ENCODE measurements around the gene GABRR3.

The GABRR3 gene

DNA sequence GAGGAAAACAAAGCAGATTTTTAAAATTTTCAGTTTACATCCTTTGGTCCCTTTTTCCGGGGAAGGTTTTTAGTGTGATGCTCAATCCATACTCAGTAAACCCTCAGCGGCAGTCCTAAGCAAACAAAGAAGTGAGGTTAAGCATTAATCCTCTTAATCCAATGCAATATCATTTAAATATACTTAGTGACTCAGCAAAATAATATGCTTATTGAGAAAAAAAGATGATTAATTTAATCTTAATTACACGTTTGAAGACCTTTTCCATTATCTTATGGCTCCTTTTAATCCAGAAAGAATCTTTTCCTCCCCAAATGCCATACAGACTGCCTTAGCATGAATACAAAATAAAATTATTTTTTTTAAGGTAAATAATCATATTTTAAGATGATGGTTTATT is at the start of gene GABRR3:
Gene GABRR3 (minus strand): TSS at position 108 of the 400 bp plus-strand sequence. CDS start 328 bp downstream, outside the sequence.
- Mint-ChIP-seq H3K27ac (no peak within 1 kb of the TSS), H3K9me3 (no peaks in the 10 kb centered on the region), H3K4me1 (no peaks in the 10 kb centered on the region), H3K36me3 (ENCODE audit: low read depth) (no peaks in the 10 kb centered on the region), H3K27me3 (ENCODE audit: low read depth) (peaks cover 16% of the 10 kb centered on the region), H3K4me3 (no peak within 1 kb of the TSS)
- TF ChIP-seq, protein P1, sequence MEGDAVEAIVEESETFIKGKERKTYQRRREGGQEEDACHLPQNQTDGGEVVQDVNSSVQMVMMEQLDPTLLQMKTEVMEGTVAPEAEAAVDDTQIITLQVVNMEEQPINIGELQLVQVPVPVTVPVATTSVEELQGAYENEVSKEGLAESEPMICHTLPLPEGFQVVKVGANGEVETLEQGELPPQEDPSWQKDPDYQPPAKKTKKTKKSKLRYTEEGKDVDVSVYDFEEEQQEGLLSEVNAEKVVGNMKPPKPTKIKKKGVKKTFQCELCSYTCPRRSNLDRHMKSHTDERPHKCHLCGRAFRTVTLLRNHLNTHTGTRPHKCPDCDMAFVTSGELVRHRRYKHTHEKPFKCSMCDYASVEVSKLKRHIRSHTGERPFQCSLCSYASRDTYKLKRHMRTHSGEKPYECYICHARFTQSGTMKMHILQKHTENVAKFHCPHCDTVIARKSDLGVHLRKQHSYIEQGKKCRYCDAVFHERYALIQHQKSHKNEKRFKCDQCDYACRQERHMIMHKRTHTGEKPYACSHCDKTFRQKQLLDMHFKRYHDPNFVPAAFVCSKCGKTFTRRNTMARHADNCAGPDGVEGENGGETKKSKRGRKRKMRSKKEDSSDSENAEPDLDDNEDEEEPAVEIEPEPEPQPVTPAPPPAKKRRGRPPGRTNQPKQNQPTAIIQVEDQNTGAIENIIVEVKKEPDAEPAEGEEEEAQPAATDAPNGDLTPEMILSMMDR (IDR thresholded peaks at IDR 0.05; ENCODE audit: unreplicated experiment in 3 of 3), result no peak

DNA sequence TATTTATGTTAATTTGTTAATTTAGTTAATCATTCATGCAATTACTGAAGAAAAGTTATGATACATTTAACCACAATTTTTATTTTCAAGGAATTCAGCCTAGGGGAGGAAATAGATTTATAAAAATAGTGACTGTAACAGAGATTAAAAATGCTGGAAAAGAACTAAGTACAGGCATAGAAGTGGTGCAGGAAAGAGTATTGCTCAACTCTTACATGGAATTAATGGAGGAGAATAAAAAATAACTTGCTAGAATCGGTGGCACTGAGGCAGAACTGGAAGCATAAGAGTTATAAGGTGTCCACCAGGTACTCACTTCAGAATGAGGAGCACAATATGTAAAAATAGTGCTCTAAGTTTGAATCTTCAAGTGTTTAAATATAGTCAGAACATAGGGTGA is 38.4 kb upstream of the GABRR3 start:
- Mint-ChIP-seq H3K9me3 (no peaks in the 10 kb centered on the region), H3K36me3 (ENCODE audit: low read depth) (no peaks in the 10 kb centered on the region), H3K4me3 (no peak overlapping the region), H3K27ac (no peak overlapping the region), H3K4me1 (no peaks in the 10 kb centered on the region), H3K27me3 (ENCODE audit: low read depth) (peaks cover 3% of the 10 kb centered on the region)
- TF ChIP-seq, protein P1 (IDR thresholded peaks at IDR 0.05; ENCODE audit: unreplicated experiment in 3 of 3), result no peak

DNA sequence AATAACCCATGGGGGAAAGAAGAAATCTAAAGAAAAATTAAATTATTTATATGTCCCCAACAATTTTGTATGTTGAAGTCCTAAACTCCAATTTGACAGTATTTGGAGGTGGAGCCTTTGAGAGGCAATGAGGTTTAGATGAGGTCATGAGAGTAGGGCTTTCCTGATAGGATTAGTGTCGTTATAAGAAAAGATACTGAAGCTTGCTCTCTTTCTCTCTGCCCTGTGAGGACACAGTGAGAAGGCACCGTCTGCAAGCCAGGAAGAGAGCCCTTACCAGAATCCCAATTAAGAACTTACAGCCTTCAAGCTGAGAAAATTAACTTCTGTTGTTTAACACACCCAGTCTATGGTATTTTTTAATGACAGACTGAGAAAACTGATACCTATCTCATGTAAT is 35.7 kb upstream of the GABRR3 start:
- Mint-ChIP-seq H3K36me3 (ENCODE audit: low read depth) (no peaks in the 10 kb centered on the region), H3K4me1 (no peaks in the 10 kb centered on the region), H3K4me3 (no peak overlapping the region), H3K9me3 (no peaks in the 10 kb centered on the region), H3K27me3 (ENCODE audit: low read depth) (no peaks in the 10 kb centered on the region), H3K27ac (no peak overlapping the region)
- TF ChIP-seq, protein P1 (IDR thresholded peaks at IDR 0.05; ENCODE audit: unreplicated experiment in 3 of 3), result no peak

DNA sequence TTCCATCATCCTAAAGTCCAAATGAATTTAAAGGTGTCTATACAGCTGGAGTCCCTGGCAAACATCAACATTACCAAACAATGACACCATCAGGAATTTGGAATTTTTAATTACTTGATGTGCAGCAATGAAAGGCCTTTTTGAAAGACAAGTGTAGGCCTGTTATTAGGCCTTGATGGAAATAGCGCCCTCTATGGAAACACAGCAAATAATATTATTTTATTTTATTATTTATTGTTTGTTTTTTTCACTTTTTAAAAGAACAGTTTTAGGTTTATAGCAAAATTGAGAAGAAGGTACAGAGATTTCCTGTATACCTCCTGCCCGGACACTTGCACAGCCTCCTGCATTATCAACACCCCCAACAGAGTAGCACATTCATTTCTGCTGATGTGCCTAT is 33.7 kb upstream of the GABRR3 start:
- no peaks in the 10 kb centered on the region for H3K4me1 Mint-ChIP-seq
- no peaks in the 10 kb centered on the region for H3K9me3 Mint-ChIP-seq
- H3K4me3 Mint-ChIP-seq, result no peak overlapping the region
- TF ChIP-seq, protein P1 (IDR thresholded peaks at IDR 0.05; ENCODE audit: unreplicated experiment in 3 of 3), result peak in 1 of 3 experiments; percentile 14
- H3K27ac Mint-ChIP-seq, result no peak overlapping the region
- no peaks in the 10 kb centered on the region for H3K27me3 Mint-ChIP-seq (ENCODE audit: low read depth)
- no peaks in the 10 kb centered on the region for H3K36me3 Mint-ChIP-seq (ENCODE audit: low read depth)

DNA sequence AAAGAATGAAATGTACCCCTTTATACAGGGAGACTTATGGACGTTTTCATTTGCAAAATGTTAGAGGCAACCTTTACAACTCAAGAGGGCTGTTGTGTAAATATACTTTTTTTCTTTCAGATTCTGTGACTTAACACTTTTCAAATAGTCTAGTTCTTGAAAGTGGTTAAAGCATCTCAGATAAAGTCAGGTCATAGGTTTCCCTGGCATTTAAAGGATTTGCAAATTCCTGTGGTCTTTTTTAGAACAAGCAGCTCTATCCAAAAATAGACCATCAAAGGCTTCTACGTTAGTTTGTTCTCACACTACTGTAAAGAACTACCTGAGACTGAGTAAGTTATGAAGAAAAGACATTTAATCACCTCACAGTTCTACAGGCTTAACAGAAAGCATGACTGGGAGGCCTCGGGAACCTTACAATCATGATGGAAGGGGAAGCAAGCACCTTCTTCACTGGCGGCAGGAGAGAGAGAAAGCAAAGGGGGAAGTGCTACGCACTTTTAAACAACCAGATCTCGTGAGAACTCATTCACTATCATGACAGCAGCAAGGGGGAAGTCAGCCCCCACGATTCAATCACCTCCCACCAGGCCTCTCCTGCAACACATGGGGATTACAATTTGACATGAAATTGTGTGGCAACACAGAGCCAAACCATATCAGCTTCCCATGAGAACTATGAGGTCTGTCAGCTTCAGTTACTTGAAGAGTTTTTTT is 23.3 kb upstream of the GABRR3 start:
- Mint-ChIP-seq H3K27me3 (ENCODE audit: low read depth) (no peaks in the 10 kb centered on the region), H3K4me1 (no peaks in the 10 kb centered on the region), H3K36me3 (ENCODE audit: low read depth) (no peaks in the 10 kb centered on the region), H3K9me3 (no peaks in the 10 kb centered on the region), H3K4me3 (no peak overlapping the region), H3K27ac (no peak overlapping the region)
- TF ChIP-seq, protein P1 (IDR thresholded peaks at IDR 0.05; ENCODE audit: unreplicated experiment in 3 of 3), result no peak

DNA sequence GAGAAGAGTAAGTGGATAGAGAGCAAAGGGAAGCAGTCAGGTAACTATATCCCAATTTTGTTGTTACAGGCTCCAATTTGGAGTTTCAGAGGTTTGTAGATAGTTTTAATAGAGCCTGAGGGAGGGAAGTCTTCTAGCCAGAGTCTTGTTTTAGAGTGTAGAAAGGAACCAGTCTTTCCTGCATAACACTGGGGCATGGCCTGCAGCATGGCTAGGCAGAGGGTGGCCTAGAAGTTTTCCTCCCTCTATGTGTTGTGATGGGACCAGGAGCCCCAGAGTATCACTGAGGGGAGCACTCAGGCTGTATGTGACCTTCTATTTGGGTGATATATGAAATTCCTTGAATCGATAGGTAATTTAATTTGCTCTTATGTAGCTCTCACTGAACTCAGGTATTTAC is 22.5 kb upstream of the GABRR3 start:
- Mint-ChIP-seq H3K4me1 (no peaks in the 10 kb centered on the region), H3K4me3 (no peak overlapping the region), H3K27ac (no peak overlapping the region), H3K27me3 (ENCODE audit: low read depth) (no peaks in the 10 kb centered on the region), H3K36me3 (ENCODE audit: low read depth) (no peaks in the 10 kb centered on the region), H3K9me3 (no peaks in the 10 kb centered on the region)
- TF ChIP-seq, protein P1 (IDR thresholded peaks at IDR 0.05; ENCODE audit: unreplicated experiment in 3 of 3), result no peak

Data from nephron (organoid).